GM21717 (cell line): ENCODE data around the gene DDX25.

ENCODE experiments used
- ATAC-seq: cut with Tn5 transposase; IDR thresholded peaks from one replicate; pipeline ENCODE4 v1.9.1; 2021; ENCODE audit warnings: mild to moderate bottlenecking, moderate library complexity; ENCODE audit not compliant: unreplicated experiment

DDX25 gene

GRCh38 chr11:125933030-125933813, 28.9 kb downstream of the DDX25 start:
- no peak for ATAC-seq

- ATAC-seq: no peak
These were observed 30.2 kb downstream of the DDX25 start for GRCh38 chr11:125934473-125934872.

GRCh38 chr11:125935056-125935455, 30.7 kb downstream of the DDX25 start:
- no peak for ATAC-seq

GRCh38 chr11:125935618-125936199, 31.4 kb downstream of the DDX25 start:
- ATAC-seq: no peak

GRCh38 chr11:125938418-125938817, 34.1 kb downstream of the DDX25 start:
- ATAC-seq: no peak

- ATAC-seq: no peak
These were observed 34.8 kb downstream of the DDX25 start for GRCh38 chr11:125939081-125939521.

GRCh38 chr11:125940145-125940544, 35.8 kb downstream of the DDX25 start:
- no peak for ATAC-seq

- no peak for ATAC-seq
These were observed 36.9 kb downstream of the DDX25 start for GRCh38 chr11:125941267-125941618.

- peak; percentile 49 for ATAC-seq
These were observed 37.6 kb downstream of the DDX25 start for GRCh38 chr11:125941619-125942611.

- ATAC-seq: no peak
These were observed 38.6 kb downstream of the DDX25 start for GRCh38 chr11:125942771-125943428.

GRCh38 chr11:125943661-125944349, 39.5 kb downstream of the DDX25 start:
- no peak for ATAC-seq

GRCh38 chr11:125944350-125945010, 40.2 kb downstream of the DDX25 start:
- no peak for ATAC-seq

GRCh38 chr11:125945011-125945796, 40.9 kb downstream of the DDX25 start:
- no peak for ATAC-seq

GRCh38 chr11:125945797-125946520, 41.7 kb downstream of the DDX25 start, which contains the start of gene VSIG10L2:
TSS of gene VSIG10L2 (plus strand) at chr11:125946044. CDS start at chr11:125946056, 12 bp downstream.
- no peak for ATAC-seq

GRCh38 chr11:125946712-125947418, 42.6 kb downstream of the DDX25 start:
- ATAC-seq: no peak

GRCh38 chr11:125947419-125948277, 43.3 kb downstream of the DDX25 start:
- ATAC-seq: no peak
